ENCODE results near the gene C2orf66. TPM values are rescaled to one million over a fixed set of nuclear protein-coding genes. Genes with fewer than 3 reads are reported as not detected.

Gene C2orf66
- polyA plus RNA-seq, 1 donor (not counting 4 experiments of a cell fraction or from before 2014, with no cell fraction given), result 2.9 TPM

DNA sequence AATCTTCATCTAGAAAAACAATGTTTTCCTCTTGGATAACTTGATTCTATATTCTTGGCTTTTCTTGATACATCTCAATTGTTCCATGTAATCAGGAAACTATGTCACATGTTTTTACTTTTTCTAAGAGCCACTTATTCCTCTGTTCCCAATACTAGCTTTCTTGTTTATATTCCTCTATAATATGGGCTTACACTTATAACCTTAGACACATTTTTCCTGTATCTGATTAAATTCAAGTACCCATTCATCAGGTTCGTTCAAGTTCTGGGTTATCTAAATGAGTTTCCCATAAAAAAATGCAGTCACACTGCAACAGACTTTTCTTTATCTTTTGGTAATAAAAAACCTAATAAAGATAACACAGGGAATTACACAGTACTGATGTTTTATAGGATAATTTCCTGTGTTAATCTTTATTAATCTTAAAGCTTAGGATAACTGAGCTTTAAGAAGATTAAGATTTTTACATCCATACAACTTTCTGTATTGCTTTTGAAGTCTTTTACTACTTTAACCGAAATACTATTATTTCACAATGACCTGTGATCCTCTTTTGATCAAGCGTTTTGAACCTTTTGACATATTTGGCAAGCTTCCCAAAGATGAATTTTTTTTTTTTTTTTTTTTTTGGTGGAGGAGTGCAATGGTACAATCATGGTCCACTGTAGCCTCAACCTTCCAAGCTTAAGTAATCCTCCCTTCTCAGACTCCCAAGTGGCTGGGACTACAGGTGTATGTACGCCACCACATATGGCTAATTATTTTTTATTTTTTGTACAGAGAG, 44.3 kb upstream of the C2orf66 start:
- peaks cover 0 to 3% of the 10 kb centered on the region in 2 experiments for H3K36me3 ChIP-seq (ENCODE audit: control insufficient read depth in 2 of 2, extremely low read depth in 1 of 2, insufficient read depth in 2 of 2, low read length in 2 of 2)
- dilution Hi-C loops (cut with MboI; ENCODE audit: extremely low pct_ligation_motif_present, low sequenced_read_pairs), result no loop called here
- H3K9me1 ChIP-seq (ENCODE audit: control insufficient read depth, extremely low read depth, insufficient read depth, low read length), result no peaks in the 10 kb centered on the region
- H3K9me3 ChIP-seq (ENCODE audit: control insufficient read depth, low read depth, low read length), result no peaks in the 10 kb centered on the region
- no peaks in the 10 kb centered on the region for H3K4me1 ChIP-seq (ENCODE audit: control insufficient read depth, extremely low read depth, insufficient read depth, low read length)
- TF ChIP-seq EZH2 (IDR thresholded peaks at IDR 0.05; ENCODE audit: low read length) (no peak), CTCF (optimal IDR thresholded peaks at IDR 0.05 in 1 of 3, IDR thresholded peaks at IDR 0.05 in 1 of 3, conservative IDR thresholded peaks at IDR 0.05 in 1 of 3; ENCODE audit: extremely low read depth in 1 of 3, insufficient read depth in 2 of 3, low read length in 3 of 3) (no peak)
- H3K4me3 ChIP-seq (ENCODE audit: control insufficient read depth in 2 of 3, extremely low read depth in 1 of 3, insufficient read depth in 2 of 3, low read depth in 1 of 3, low read length in 3 of 3), result no peak overlapping the region
- FAIRE-seq (no peak), DNase-seq (ENCODE audit: low read depth, low spot score) (no peak)
- no peak overlapping the region for H3K9ac ChIP-seq (ENCODE audit: control insufficient read depth, extremely low read depth, insufficient read depth, low read length)
- H3K4me2 ChIP-seq (ENCODE audit: control insufficient read depth, extremely low read depth, insufficient read depth, low read depth, low read length), result no peak overlapping the region
- H3K27me3 ChIP-seq (ENCODE audit: control insufficient read depth, extremely low read depth, insufficient read depth, low read length), result no peaks in the 10 kb centered on the region
- H3K27ac ChIP-seq (ENCODE audit: control insufficient read depth, insufficient read depth, low read length), result no peak overlapping the region
- H2AFZ ChIP-seq (ENCODE audit: control insufficient read depth, low read length), result no peak overlapping the region
- H3K79me2 ChIP-seq (ENCODE audit: control insufficient read depth, insufficient read depth, low read length), result no peaks in the 10 kb centered on the region
- H4K20me1 ChIP-seq (ENCODE audit: control insufficient read depth, extremely low read depth, insufficient read depth, low read length), result no peaks in the 10 kb centered on the region

DNA sequence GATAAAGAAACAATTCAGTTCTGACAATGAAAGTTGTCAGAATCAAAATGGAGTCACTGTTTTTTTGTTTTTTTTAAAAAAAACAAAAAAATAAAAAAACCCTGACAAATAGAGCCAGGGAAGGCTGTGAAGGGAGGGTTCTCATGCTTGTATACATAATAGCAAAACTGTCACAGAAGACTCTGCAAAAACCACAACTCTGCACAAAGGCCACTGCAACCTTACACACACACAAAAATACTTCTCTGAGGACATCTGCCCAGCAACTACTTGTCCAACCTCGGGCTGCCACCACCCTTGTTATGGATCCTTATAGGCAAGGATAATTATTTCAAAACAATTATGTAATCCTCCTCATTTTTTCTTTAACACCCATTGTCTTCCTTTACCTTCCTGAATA, 41.9 kb upstream of the C2orf66 start:
- no peaks in the 10 kb centered on the region for H3K9me3 ChIP-seq (ENCODE audit: control insufficient read depth, low read depth, low read length)
- TF ChIP-seq EZH2 (IDR thresholded peaks at IDR 0.05; ENCODE audit: low read length) (no peak), CTCF (optimal IDR thresholded peaks at IDR 0.05 in 1 of 3, IDR thresholded peaks at IDR 0.05 in 1 of 3, conservative IDR thresholded peaks at IDR 0.05 in 1 of 3; ENCODE audit: extremely low read depth in 1 of 3, insufficient read depth in 2 of 3, low read length in 3 of 3) (no peak)
- no peaks in the 10 kb centered on the region for H3K27me3 ChIP-seq (ENCODE audit: control insufficient read depth, extremely low read depth, insufficient read depth, low read length)
- H3K4me2 ChIP-seq (ENCODE audit: control insufficient read depth, extremely low read depth, insufficient read depth, low read depth, low read length), result no peak overlapping the region
- no peak overlapping the region for H3K27ac ChIP-seq (ENCODE audit: control insufficient read depth, insufficient read depth, low read length)
- no peaks in the 10 kb centered on the region for H3K4me1 ChIP-seq (ENCODE audit: control insufficient read depth, extremely low read depth, insufficient read depth, low read length)
- DNase-seq (ENCODE audit: low read depth, low spot score) (no peak), FAIRE-seq (no peak)
- no peak overlapping the region for H3K9ac ChIP-seq (ENCODE audit: control insufficient read depth, extremely low read depth, insufficient read depth, low read length)
- no peaks in the 10 kb centered on the region for H3K9me1 ChIP-seq (ENCODE audit: control insufficient read depth, extremely low read depth, insufficient read depth, low read length)
- H3K36me3 ChIP-seq (ENCODE audit: control insufficient read depth in 2 of 2, extremely low read depth in 1 of 2, insufficient read depth in 2 of 2, low read length in 2 of 2), result peaks cover 0 to 4% of the 10 kb centered on the region in 2 experiments
- H3K4me3 ChIP-seq (ENCODE audit: control insufficient read depth in 2 of 3, extremely low read depth in 1 of 3, insufficient read depth in 2 of 3, low read depth in 1 of 3, low read length in 3 of 3), result no peak overlapping the region
- H4K20me1 ChIP-seq (ENCODE audit: control insufficient read depth, extremely low read depth, insufficient read depth, low read length), result no peaks in the 10 kb centered on the region
- H2AFZ ChIP-seq (ENCODE audit: control insufficient read depth, low read length), result no peak overlapping the region
- dilution Hi-C loops (cut with MboI; ENCODE audit: extremely low pct_ligation_motif_present, low sequenced_read_pairs), result no loop called here
- no peaks in the 10 kb centered on the region for H3K79me2 ChIP-seq (ENCODE audit: control insufficient read depth, insufficient read depth, low read length)

All from keratinocyte (primary cell).